DMS 273 (cell line): ENCODE data around the gene TACR1.
A peak's percentile ranks its signal among the peaks of the same experiment; 100 is the strongest.
"Not testable (repeated sequence)": the region's sequence is repeated elsewhere in the genome, so short reads cannot be mapped to it uniquely, and the experiment has no call there.

Source experiments
- DNase-seq: peaks from one replicate; lab custom pipeline; 2025; ENCODE audit not compliant: unreplicated experiment; lab: John Stamatoyannopoulos, UW

Gene TACR1

DNA sequence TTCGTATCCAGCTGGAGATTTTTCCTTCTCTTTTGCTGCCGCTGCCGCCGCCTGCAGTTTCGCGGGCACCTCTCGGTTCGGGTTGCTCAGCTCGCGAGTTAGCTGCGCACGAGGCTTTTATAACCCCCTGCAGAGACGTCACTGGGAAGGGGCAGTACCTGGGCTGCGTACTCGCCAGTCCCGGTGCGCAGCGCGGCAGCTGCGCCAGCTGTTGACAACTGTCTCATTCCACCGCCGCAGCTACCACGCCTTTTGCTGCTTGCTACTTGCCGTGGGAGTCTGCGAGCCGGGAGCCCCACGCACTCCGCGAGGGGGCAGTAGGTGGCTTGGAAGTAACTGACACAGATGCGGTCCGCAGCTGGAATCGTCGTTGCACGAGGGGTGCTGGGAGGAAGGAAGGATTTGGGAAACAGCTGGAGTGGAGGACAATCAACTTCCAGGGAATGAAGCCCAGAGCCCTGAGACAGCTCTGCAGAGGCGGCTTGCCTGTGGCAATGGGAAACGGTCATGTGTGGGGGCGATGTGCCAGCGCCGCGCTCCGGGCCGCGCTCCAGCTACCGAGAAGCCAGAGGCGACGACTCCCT lies at the start of gene TACR1:
Gene TACR1, minus strand, starts transcription at position 93 of the 584 bp plus-strand sequence. CDS start 586 bp downstream, outside the sequence.
- peak; percentile 82 for DNase-seq

- not testable (repeated sequence) for DNase-seq
Measured at GRCh38 chr2:75248581-75248980, 49.3 kb upstream of the TACR1 start.

GRCh38 chr2:75246441-75247167 lies 47.3 kb upstream of the TACR1 start:
- no peak for DNase-seq

GRCh38 chr2:75243219-75243618 lies 43.9 kb upstream of the TACR1 start:
- DNase-seq: peak; percentile 45

DNA sequence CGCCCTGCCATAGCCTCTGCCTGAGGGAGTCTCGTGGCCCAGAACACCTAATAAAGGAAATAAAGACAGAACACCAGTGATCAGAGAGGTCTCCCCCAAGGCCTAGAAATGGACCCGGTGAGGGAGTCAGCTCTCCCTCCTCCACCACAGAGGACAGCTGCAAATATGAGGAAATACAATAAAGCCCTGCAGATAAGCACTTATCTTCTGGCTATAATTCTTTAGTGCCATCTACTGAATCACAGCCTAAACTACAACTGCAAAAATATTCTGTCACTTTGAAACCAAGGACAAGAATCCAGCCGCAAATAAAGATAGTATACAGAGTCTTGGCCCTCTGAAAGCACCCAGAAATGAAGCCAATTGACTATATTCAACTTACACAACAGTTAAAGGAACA lies 42.4 kb upstream of the TACR1 start:
- DNase-seq: peak; percentile 43

DNA sequence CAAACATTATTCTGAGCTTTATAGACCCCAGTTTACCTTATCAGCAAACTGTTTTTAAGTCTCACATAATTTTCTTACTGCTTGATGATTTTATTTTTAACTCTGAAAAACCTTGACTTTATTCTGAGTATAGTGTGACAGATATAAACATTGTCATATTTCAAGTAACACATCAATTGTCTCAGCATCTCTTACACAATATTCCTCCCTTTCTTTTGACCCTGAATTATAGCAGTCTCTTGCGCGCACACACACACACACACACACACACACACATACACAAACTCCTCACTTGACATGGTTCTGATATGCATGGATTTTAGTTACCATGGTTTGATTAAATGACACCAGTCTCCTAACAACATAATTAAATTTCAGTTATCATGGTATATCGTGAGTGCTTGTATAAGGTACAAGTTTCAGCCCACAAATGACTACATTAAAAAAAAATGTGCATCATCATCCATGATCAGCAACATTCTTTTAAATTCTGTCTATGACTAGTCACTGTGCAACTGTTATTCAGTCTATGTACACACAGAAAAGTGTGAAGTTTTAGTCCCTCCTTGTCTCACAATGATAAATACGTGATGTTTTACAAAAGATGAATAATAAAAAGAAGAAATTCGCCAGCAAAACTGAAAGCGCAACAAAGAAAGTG lies 39.5 kb upstream of the TACR1 start:
- DNase-seq: no peak

DNA sequence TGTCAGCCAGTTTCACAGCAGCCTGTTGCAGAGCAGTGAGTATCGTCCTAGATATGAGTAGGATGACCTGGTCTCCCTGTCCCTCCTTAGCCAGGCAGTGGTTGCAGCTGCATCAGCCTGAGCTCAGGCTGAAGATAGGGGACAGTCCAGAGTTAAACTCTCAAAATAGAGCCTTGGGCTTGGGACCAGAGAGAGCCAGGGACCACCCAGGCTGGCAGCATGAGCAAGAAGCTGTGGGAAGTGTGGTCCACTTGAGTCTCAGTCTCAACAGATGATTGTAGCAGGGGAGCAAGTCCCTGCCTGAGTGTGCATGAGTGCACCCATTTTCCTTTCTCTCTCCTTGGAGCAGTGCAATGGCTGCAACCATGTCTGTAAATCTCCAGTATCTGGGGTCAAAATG lies 38.0 kb upstream of the TACR1 start:
- no peak for DNase-seq

GRCh38 chr2:75233965-75234364 lies 34.6 kb upstream of the TACR1 start:
- no peak for DNase-seq

DNA sequence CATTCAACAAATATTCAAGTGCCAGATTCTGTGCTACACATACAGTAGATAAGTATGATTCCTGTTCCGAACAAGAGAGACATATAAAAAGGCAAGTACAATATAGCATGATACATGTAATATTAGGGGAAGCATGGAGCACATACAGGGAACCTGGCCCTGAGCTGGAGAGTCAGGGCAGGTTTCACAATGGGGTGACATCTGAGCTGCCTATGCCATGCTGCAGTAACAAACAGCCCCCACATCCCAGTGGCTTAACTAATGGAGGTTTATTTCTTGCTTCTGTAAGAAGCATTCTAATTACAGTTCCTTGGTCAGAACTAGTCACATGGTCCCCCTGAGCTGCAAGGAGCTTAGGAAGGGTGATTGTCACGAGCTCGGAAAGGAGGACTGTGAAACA lies 27.3 kb upstream of the TACR1 start:
- DNase-seq: no peak

DNA sequence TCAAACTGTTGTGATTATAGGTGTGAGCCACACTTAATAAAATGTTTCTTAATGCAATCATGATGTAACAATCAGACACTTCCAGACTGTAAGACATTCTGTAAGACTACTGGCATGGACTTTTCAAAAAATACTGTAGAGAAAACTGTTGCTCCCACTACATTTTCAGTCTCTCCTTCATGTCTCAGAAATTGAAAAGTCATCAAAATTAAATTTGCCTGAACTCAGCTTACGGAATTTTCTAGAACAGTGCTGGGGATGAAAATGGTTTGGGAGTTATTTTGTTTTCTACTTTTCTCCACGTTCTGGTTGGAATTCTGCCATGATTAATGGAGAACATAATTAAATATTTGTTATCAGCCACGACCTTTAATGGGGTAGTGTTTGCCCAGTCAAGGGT lies 26.8 kb upstream of the TACR1 start:
- DNase-seq: no peak

DNA sequence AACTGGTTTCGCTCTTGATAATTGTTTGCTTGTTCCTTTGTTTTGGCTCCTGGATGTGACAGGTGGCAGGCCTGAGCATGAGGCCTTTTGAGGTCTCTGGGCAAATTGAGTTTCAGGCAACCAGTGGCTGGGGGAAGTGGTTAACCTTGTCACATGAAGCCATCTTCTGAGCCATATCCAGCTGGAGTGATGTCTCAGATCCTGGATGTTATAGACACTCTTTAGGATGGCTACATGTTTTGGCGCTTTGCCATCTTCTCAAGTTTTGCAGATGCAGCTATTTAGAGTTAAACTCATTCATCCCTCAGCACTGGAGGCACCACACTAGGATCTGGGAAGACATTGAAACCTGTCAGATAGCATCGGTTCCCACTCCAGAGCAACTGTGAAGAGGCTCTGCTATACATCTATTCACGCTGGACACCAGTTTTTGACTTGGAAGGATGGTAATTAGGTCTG lies 25.3 kb upstream of the TACR1 start:
- peak; percentile 10 for DNase-seq

DNA sequence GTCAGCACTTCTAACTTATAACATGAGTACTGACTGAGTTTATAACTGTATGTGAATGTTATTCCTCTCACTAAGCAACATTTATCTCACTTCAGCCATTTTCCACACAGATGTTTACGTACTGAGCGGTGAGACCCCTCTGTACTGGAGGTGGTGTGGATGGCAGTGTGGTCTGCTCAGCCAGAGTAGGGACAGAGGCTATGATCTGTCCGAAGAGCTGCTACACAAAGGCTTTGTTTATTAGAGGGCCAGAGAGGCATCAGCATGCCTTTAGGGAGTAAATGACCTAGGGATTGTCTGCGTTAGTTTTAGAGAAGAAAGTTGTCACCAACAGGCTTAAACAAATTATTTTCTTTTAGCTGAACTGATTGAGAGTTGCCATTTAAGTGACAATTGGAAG lies 23.2 kb upstream of the TACR1 start:
- no peak for DNase-seq

DNA sequence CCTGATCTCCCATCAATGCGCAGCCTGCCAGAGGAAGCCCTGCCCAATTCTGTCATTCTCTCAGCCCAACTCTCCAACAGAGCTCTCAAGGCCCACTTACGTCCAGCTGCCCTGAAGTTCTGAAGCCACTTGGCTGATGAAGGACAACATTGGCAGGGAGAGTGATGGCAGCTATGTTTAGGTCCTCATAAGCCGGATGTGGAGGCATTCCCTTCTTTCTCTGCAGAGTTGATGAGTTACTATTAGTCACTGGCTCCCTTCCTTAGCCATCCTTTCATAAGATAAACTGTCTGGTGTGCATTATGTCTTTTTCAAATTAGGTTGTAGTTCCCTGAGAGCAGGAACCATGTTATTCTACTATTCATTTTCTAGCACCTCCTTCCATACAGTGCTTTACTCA lies 22.5 kb upstream of the TACR1 start:
- no peak for DNase-seq

DNA sequence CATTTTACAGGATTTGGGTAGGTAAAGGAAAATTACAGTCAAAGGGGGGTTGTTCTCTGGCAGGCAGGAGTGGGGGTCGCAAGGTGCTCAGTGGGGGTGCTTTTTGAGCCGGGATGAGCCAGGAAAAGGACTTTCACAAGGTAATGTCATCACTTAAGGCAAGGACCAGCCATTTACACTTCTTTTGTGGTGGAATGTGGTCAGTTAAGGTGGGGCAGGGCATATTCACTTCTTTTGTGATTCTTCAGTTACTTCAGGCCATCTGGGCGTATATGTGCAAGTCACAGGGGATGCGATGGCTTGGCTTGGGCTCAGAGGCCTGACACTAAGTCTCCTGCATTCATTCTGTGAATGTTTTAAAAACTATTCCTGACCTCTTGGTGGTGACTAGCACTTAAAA lies 19.9 kb upstream of the TACR1 start:
- not testable (repeated sequence) for DNase-seq

- no peak for DNase-seq
Measured at GRCh38 chr2:75211266-75211770, 12.0 kb upstream of the TACR1 start.

DNA sequence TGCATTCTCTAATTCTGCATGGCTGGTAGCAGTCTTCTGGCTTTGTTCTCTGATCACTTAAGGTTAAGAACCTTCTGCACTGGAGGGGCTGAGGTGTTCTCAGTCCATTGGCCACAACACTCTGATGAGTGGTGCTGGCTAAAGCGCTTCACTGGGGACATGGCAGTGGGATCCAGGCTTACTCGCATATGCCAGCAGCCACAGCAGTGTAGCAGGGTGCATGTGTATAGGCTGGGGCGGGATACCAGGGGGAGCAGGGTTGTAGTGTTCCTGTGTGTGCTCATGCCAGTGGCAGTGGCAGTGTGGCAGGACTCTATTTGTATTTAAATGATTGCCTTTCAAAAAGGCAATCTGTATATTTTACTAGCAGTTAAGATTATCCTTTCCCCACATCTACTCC lies 11.1 kb upstream of the TACR1 start:
- no peak for DNase-seq

- no peak for DNase-seq
Measured at GRCh38 chr2:75208738-75209137, 9.4 kb upstream of the TACR1 start.

DNA sequence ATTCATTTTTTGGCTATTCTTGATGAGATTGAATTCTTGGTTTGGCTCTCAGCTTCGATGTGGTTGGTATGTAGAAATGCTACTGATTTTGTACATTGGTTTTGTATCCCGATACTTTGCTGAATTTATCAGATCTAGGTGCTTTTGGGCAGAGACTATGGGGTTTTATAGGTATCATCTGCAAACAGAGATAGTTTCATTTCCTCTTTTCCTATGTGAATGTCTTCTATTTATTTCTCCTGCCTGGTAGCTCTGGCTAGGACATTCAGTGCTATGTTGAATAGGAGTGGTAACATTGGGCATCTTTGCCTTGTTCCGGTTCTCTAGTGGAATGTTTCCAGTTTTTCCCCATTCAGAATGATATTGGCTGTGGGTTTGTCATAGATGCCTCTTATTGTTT lies 5.5 kb upstream of the TACR1 start:
- DNase-seq: no peak

- no peak for DNase-seq
Measured at GRCh38 chr2:75202359-75202758, 3.0 kb upstream of the TACR1 start.

DNA sequence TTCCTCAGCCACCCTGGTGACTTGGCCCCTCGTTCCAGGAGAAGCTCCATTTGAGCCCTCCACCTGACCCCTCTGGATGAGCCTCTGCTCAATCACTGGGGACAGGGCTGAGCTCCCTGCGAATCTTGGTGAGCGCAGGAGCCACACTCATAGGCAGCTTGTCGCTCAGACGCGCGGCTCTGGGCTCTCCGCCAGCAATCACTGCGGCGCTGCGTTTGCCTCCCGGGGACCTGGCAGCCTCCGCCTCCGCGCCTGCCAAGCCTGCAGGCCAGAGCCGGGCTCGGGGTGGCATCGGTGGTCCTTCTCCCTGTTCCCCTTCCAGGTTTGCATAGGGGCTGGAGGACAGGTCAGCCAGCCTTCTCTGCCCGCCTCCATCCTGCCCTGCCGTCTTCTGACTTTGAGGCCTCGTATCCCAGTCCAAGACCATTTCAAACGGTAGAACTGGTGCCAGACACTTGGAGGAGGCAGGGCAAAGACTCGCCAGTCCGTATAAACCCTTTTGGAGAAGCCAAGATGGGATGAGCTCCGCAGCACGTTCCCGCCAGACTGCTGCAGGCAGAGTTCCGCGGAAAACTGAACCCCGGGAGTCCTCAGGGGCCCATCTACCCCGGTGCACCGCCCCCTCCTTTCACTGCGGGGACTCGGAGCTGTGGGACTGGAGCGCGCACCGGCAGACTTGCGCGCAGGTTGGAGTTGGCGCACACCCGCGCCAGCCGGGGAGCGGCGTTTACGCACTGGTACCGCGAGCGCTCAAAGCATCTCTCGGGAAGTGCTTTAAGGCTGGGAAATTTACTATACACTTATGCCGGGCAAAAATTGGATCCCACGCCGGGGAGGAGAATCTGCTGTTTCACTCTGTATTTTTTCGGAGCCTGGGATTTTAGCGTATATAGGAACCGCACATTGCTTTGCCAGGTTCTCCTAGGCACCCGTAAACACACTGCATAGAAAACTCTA lies 1.1 kb upstream of the TACR1 start:
- peak; percentile 83 for DNase-seq
